Mammary epithelial cell (primary cell): ENCODE measurements around the gene OR52E6.

ENCODE experiments used
- CTCF ChIP-seq, 2 donors: IDR thresholded peaks in 1 of 2; conservative IDR thresholded peaks in 1 of 2; 2 replicates each; pipeline ENCODE4 v1.5.1; 2011 to 2012; ENCODE audit warnings: inconsistent platforms in 2 of 2, low read length in 2 of 2, mild to moderate bottlenecking in 2 of 2, control low read depth in 1 of 2, low read depth in 1 of 2; ENCODE audit not compliant: insufficient read depth in 1 of 2; ENCODE audit errors: extremely low read depth in 1 of 2
- EZH2 ChIP-seq: IDR thresholded peaks from 2 replicates; pipeline ENCODE4 v1.6.1; 2012; ENCODE audit warnings: low read length, inconsistent platforms, borderline replicate concordance

GRCh38 chr11:5796541-5796940 is 45.2 kb downstream of the OR52E6 start:
- TF ChIP-seq CTCF (conservative IDR thresholded peaks at IDR 0.05 in 1 of 2, IDR thresholded peaks at IDR 0.05 in 1 of 2; ENCODE audit: extremely low read depth in 1 of 2, insufficient read depth in 1 of 2, low read depth in 1 of 2, low read length in 2 of 2) (no peak), EZH2 (no peak)
